ES-I3 (cell line): Measurements from ENCODE around the gene CBR3.

Experiments
- H3K36me3 ChIP-seq: 2 replicates; pipeline ENCODE4 v1.6.1; 2013; ENCODE audit warnings: mild to moderate bottlenecking, low read length, control low read depth, moderate library complexity; ENCODE audit not compliant: insufficient read depth
- H3K4me1 ChIP-seq: 2 replicates; pipeline ENCODE4 v1.6.1; 2013; ENCODE audit warnings: mild to moderate bottlenecking, control low read depth, low read length; ENCODE audit not compliant: insufficient read depth
- H3K9ac ChIP-seq: 2 replicates; pipeline ENCODE4 v1.6.1; 2013; ENCODE audit warnings: low read depth, mild to moderate bottlenecking, low read length, moderate library complexity
- H3K9me3 ChIP-seq: 2 replicates; pipeline ENCODE4 v1.6.1; 2013; ENCODE audit warnings: mild to moderate bottlenecking, low read length, moderate library complexity; ENCODE audit not compliant: control insufficient read depth, insufficient read depth

Gene CBR3

DNA sequence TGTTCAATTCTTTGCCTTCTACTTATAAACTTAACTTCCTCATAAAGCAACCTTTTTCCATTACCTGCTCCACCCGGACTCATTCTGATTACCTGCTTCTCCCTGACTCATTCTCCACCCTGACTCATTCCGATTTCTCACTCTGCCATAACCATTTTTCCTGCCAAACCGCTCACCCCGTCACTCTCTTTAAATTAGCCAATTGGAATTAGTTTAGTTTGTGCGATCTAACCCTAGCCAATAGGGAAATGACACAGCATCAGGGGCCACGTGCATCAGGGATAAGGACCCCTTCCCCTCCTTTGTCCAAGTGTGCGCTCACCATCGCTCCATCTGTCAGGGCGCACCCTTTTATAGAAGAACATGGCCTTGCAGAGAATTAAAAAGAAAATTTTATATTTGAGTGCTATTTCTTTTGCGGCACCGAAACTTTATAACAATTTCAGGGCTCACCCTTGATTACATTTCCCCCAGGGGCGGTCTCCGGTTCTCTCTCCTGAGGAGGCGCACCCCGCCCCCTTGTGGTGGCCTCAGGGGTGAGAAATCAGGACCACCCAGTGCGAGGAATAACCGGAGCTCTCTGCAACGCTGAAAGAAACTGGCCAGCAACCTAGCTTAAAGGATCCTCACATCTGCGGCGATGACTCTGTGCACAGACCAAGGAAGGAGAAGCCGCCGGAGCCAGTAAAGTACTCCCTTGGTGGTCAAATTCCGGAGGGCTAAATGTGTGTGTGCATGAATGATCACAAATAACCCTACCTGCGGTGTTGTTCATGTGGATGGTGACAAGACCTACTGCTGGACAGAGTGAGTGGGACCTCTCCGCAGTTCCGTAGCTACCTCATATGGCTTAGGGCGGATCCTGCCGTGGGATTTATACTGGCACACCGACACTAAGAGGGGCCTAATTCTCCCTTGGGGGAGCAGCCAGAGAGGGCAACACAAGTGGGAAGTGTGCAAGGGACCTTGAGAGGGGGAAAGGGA lies 30.3 kb upstream of the CBR3 start:
- Histone ChIP-seq H3K4me1 (peaks cover 5% of the 10 kb centered on the region), H3K36me3 (no peaks in the 10 kb centered on the region), H3K9me3 (peaks cover 14% of the 10 kb centered on the region), H3K9ac (peak overlapping the region; percentile 39)

DNA sequence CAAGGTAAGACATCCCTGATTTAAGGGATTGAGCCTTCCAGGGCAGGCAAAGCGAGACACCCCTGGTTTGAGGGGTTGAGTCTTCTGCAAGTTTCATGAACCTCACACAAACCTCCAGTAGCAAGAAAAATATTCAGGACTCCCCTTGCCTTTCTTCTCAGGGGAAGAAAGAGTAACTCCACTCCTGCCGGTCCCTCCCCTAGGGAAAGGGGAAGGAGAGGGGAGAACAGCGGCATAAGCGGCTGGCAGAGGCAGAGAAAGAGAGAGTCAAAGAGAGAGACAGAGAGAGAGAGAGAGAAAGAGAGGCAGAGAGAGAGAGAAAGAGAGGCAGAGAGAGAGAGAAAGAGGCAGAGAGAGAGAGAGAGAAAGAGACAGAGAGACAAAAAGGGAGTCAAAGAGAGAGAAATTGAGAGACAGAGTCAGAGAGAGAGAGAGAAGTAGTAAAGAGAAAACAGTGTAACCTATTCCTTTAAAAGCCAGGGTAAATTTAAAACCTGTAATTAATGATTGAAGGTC lies 29.5 kb upstream of the CBR3 start:
- Histone ChIP-seq H3K9ac (peak overlapping the region; percentile 39), H3K36me3 (no peaks in the 10 kb centered on the region), H3K9me3 (peaks cover 14% of the 10 kb centered on the region), H3K4me1 (peaks cover 5% of the 10 kb centered on the region)

GRCh38 chr21:36109868-36110267 lies 25.0 kb upstream of the CBR3 start:
- Histone ChIP-seq H3K36me3 (no peaks in the 10 kb centered on the region), H3K9ac (no peak overlapping the region), H3K4me1 (no peaks in the 10 kb centered on the region; the same call in 1 of the 2 replicates), H3K9me3 (no peaks in the 10 kb centered on the region; the same call in 1 of the 2 replicates)

- Histone ChIP-seq H3K9me3 (no peaks in the 10 kb centered on the region; the same call in 1 of the 2 replicates), H3K36me3 (no peaks in the 10 kb centered on the region)
These were observed 23.6 kb upstream of the CBR3 start for GRCh38 chr21:36111238-36111637.

DNA sequence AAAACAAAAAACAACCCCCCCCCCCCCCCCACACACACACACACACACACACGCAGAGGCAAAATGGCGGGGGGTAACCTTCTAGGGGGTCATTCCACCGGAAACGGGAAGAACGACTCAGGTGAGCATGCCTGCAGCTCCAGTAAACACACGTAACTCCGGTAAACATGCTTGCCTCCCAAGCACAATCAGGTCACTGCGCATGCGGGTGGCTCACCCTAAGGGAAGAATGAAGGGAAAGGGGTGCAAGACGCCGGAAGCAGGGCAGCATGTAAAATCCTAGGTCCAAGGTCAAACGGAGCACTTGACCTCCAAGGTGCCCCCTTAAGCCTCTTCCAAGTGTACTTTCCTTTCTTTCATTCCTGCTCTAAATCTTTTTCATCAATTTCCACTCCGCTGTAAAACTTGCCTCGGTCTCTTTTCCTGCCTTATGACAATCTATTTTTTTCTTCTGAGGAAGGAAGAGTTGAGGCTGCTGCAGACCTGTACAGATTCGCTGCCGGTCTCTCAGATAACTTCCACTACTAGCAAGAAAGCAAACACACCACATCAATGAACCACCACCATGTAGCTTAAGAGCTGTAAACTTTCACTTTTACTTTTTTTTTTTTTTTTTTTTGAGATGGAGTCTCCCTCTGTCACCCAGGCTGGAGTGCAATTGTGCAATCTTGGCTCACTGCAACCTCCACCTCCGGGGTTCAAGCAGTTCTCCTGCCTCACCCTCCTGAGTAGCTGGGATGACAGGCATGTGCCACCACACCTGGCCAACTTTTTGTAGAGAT lies 21.0 kb upstream of the CBR3 start:
- Histone ChIP-seq H3K9me3 (no peaks in the 10 kb centered on the region), H3K36me3 (no peaks in the 10 kb centered on the region), H3K4me1 (no peaks in the 10 kb centered on the region; the same call in 1 of the 2 replicates), H3K9ac (no peak overlapping the region)

More at GRCh38 chr21:36111238-36111637, 23.6 kb upstream of the CBR3 start:
- no peak overlapping the region for H3K9ac ChIP-seq
- no peaks in the 10 kb centered on the region; the same call in 1 of the 2 replicates for H3K4me1 ChIP-seq

DNA sequence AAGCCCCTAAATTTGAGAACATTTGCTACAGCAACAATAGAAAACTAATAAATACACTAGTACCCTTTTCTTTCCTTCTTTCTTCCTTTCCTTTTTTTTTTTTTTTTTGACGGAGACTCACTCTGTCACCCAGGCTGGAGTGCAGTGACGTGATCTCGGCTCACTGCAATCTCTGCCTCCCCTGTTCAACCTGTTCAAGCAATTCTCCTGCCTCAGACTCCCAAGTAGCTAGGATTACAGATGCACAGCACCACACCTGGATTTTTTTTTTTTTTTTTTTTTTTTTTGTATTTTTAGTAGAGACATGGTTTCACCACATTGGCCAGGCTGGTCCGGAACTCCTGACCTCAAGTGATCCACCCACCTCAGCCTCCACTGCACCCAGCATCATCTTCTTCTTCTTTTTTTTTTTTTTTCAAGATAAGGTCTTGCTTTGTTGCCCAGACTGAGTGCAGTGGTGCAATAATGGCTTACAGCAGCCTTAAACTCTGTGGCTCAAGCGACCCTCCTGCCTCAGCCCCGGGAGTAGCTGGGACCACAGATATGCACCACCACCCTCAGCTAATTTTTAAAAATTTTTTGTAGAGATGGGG lies 19.6 kb upstream of the CBR3 start:
- Histone ChIP-seq H3K9ac (no peak overlapping the region), H3K4me1 (no peaks in the 10 kb centered on the region; the same call in 1 of the 2 replicates), H3K9me3 (no peaks in the 10 kb centered on the region), H3K36me3 (no peaks in the 10 kb centered on the region)

GRCh38 chr21:36117286-36117741 lies 17.6 kb upstream of the CBR3 start:
- Histone ChIP-seq H3K36me3 (no peaks in the 10 kb centered on the region), H3K4me1 (no peaks in the 10 kb centered on the region; the same call in 1 of the 2 replicates), H3K9ac (no peak overlapping the region), H3K9me3 (no peaks in the 10 kb centered on the region)

DNA sequence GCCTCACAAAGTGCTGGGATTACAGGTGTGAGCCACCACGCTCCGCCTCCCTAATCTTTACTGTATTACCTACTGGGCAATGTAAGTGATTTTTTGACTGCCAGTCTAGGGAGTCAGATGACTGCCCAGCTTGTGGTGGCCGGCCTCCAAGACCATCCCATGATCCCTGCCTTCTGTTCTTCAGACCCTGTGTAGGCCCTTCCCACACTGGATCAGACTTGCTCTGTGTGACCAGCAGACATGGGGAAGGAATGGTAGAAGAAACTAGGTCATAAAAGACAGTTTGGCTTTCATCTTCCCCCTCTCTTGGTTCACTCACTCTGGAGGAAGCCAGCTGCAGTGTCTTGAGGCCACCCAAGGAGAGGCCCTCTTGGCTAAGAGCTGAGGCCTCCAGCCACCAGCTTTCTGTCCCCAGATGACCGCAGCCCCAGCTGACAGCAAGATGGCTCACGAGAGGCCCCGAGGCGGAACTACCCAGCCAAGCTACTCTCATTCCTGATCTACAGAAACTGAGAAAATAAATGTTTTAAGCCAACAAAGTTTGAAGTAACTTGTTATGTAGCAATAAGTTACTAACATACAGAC lies 14.5 kb upstream of the CBR3 start:
- H3K36me3 ChIP-seq: no peaks in the 10 kb centered on the region
- no peak overlapping the region for H3K9ac ChIP-seq
- H3K9me3 ChIP-seq: no peaks in the 10 kb centered on the region
- no peaks in the 10 kb centered on the region for H3K4me1 ChIP-seq

GRCh38 chr21:36122977-36123376 lies 11.9 kb upstream of the CBR3 start:
- Histone ChIP-seq H3K9ac (no peak overlapping the region), H3K4me1 (peaks cover 8% of the 10 kb centered on the region), H3K36me3 (no peaks in the 10 kb centered on the region), H3K9me3 (no peaks in the 10 kb centered on the region)

DNA sequence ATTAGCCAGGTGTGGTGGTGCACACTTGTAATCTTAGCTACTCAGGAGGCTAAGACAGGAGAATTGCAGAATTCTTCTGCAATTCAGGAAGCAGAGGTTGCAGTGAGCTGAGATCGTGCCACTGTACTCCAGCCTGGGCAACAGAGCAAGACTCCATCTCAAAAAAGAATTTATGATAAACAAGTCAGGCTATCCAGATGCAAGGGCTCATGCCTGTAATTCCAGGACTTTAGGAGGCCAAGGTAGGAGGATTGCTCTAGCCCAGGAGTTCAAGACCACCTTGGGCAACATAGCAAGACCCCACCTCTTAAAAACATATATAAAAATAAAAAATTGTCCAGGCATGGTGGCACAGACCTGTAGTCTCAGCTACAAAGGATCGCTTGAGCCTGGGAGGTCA lies 10.5 kb upstream of the CBR3 start:
- Histone ChIP-seq H3K36me3 (no peaks in the 10 kb centered on the region), H3K9me3 (no peaks in the 10 kb centered on the region), H3K9ac (no peak overlapping the region), H3K4me1 (peaks cover 8% of the 10 kb centered on the region)

DNA sequence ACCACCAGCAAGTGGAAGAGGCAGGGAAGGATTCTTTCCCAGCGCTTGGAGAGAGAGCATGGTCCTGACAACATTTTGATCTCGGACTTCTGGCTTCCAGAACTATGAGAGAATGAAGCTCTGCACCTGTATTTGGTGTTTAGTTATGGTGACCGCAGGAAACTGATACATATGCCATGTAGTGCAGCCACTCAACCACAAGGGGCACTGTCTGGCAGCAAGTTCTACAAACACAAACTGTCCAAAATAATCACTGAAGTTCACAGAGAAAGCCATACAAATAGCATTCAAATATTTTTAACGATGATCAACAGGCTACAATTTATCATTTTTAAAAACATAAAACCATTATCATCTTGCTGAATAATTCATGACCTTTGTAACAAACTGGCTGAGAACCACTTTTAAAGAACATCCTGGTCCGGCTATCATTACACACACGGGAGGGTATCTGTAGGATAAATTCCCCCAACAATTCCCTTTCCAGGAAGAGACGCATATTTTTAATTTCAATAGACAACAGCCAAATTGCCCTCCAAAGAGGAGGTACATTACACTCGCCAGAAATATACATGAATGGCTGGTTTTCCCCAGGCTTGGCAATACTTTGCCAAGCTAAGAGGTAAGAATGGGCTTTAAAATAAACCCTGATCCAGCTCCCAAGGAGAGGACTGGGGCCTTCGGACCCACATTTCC lies 9.2 kb upstream of the CBR3 start:
- no peaks in the 10 kb centered on the region for H3K9me3 ChIP-seq

GRCh38 chr21:36126208-36126565 lies 8.7 kb upstream of the CBR3 start:
- H3K36me3 ChIP-seq: no peaks in the 10 kb centered on the region
- H3K9ac ChIP-seq: no peak overlapping the region
- H3K4me1 ChIP-seq: peaks cover 11% of the 10 kb centered on the region
- no peaks in the 10 kb centered on the region for H3K9me3 ChIP-seq

More for the DNA sequence above, 9.2 kb upstream of the CBR3 start:
- Histone ChIP-seq H3K36me3 (no peaks in the 10 kb centered on the region), H3K9ac (no peak overlapping the region), H3K4me1 (peaks cover 9% of the 10 kb centered on the region)

GRCh38 chr21:36126621-36127110 lies 8.2 kb upstream of the CBR3 start:
- Histone ChIP-seq H3K4me1 (peaks cover 11% of the 10 kb centered on the region), H3K9me3 (no peaks in the 10 kb centered on the region), H3K36me3 (no peaks in the 10 kb centered on the region), H3K9ac (no peak overlapping the region)
